ENCODE measurements around the gene C1orf105.

Gene C1orf105

GRCh38 chr1:172453607-172454006 is 33.1 kb downstream of the C1orf105 start:
- H3K9ac ChIP-seq (ENCODE audit: low read length), result no peak overlapping the region
- no peaks in the 10 kb centered on the region for H3K27me3 ChIP-seq (ENCODE audit: control insufficient read depth, insufficient read depth, low read length)
- no peak overlapping the region for H3K4me3 ChIP-seq (ENCODE audit: low read length)
- H3K36me3 ChIP-seq (ENCODE audit: control insufficient read depth, insufficient read depth, low read length), result no peaks in the 10 kb centered on the region
- no peaks in the 10 kb centered on the region for H3K4me1 ChIP-seq (ENCODE audit: control insufficient read depth, insufficient read depth, low read length)
- H3K27ac ChIP-seq (ENCODE audit: low read depth, low read length), result no peak overlapping the region

- no peaks in the 10 kb centered on the region for H3K36me3 ChIP-seq (ENCODE audit: control insufficient read depth, insufficient read depth, low read length)
- no peak overlapping the region for H3K4me3 ChIP-seq (ENCODE audit: low read length)
- no peaks in the 10 kb centered on the region for H3K27me3 ChIP-seq (ENCODE audit: control insufficient read depth, insufficient read depth, low read length)
- no peak overlapping the region for H3K9ac ChIP-seq (ENCODE audit: low read length)
- H3K4me1 ChIP-seq (ENCODE audit: control insufficient read depth, insufficient read depth, low read length), result no peaks in the 10 kb centered on the region
- no peak overlapping the region for H3K27ac ChIP-seq (ENCODE audit: low read depth, low read length)
Measured at GRCh38 chr1:172455451-172455850, 35.0 kb downstream of the C1orf105 start.

GRCh38 chr1:172456344-172456769 is 35.9 kb downstream of the C1orf105 start:
- no peaks in the 10 kb centered on the region for H3K27me3 ChIP-seq (ENCODE audit: control insufficient read depth, insufficient read depth, low read length)
- H3K27ac ChIP-seq (ENCODE audit: low read depth, low read length), result no peak overlapping the region
- H3K36me3 ChIP-seq (ENCODE audit: control insufficient read depth, insufficient read depth, low read length), result no peaks in the 10 kb centered on the region
- no peak overlapping the region for H3K4me3 ChIP-seq (ENCODE audit: low read length)
- no peak overlapping the region for H3K9ac ChIP-seq (ENCODE audit: low read length)
- H3K4me1 ChIP-seq (ENCODE audit: control insufficient read depth, insufficient read depth, low read length), result no peaks in the 10 kb centered on the region

GRCh38 chr1:172457479-172458130 is 37.1 kb downstream of the C1orf105 start:
- Histone ChIP-seq H3K9ac (ENCODE audit: low read length) (no peak overlapping the region), H3K27me3 (ENCODE audit: control insufficient read depth, insufficient read depth, low read length) (no peaks in the 10 kb centered on the region), H3K27ac (ENCODE audit: low read depth, low read length) (no peak overlapping the region), H3K4me1 (ENCODE audit: control insufficient read depth, insufficient read depth, low read length) (no peaks in the 10 kb centered on the region), H3K36me3 (ENCODE audit: control insufficient read depth, insufficient read depth, low read length) (no peaks in the 10 kb centered on the region), H3K4me3 (ENCODE audit: low read length) (no peak overlapping the region)

- Histone ChIP-seq H3K4me1 (ENCODE audit: control insufficient read depth, insufficient read depth, low read length) (no peaks in the 10 kb centered on the region), H3K27me3 (ENCODE audit: control insufficient read depth, insufficient read depth, low read length) (no peaks in the 10 kb centered on the region), H3K36me3 (ENCODE audit: control insufficient read depth, insufficient read depth, low read length) (no peaks in the 10 kb centered on the region), H3K9ac (ENCODE audit: low read length) (no peak overlapping the region), H3K4me3 (ENCODE audit: low read length) (no peak overlapping the region), H3K27ac (ENCODE audit: low read depth, low read length) (no peak overlapping the region)
Measured at GRCh38 chr1:172460177-172460576, 39.7 kb downstream of the C1orf105 start.

- H3K9ac ChIP-seq (ENCODE audit: low read length), result no peak overlapping the region
- H3K36me3 ChIP-seq (ENCODE audit: control insufficient read depth, insufficient read depth, low read length), result no peaks in the 10 kb centered on the region
- no peak overlapping the region for H3K4me3 ChIP-seq (ENCODE audit: low read length)
- H3K27ac ChIP-seq (ENCODE audit: low read depth, low read length), result no peak overlapping the region
- no peaks in the 10 kb centered on the region for H3K27me3 ChIP-seq (ENCODE audit: control insufficient read depth, insufficient read depth, low read length)
- no peaks in the 10 kb centered on the region for H3K4me1 ChIP-seq (ENCODE audit: control insufficient read depth, insufficient read depth, low read length)
Measured at GRCh38 chr1:172460887-172461315, 40.4 kb downstream of the C1orf105 start.

- Histone ChIP-seq H3K27me3 (ENCODE audit: control insufficient read depth, insufficient read depth, low read length) (no peaks in the 10 kb centered on the region), H3K36me3 (ENCODE audit: control insufficient read depth, insufficient read depth, low read length) (no peaks in the 10 kb centered on the region), H3K4me3 (ENCODE audit: low read length) (no peak overlapping the region), H3K9ac (ENCODE audit: low read length) (no peak overlapping the region), H3K27ac (ENCODE audit: low read depth, low read length) (no peak overlapping the region), H3K4me1 (ENCODE audit: control insufficient read depth, insufficient read depth, low read length) (no peaks in the 10 kb centered on the region)
Measured at GRCh38 chr1:172465617-172466016, 45.1 kb downstream of the C1orf105 start.

- no peaks in the 10 kb centered on the region for H3K4me1 ChIP-seq (ENCODE audit: control insufficient read depth, insufficient read depth, low read length)
- H3K9ac ChIP-seq (ENCODE audit: low read length), result no peak overlapping the region
- no peaks in the 10 kb centered on the region for H3K27me3 ChIP-seq (ENCODE audit: control insufficient read depth, insufficient read depth, low read length)
- no peak overlapping the region for H3K27ac ChIP-seq (ENCODE audit: low read depth, low read length)
- no peak overlapping the region for H3K4me3 ChIP-seq (ENCODE audit: low read length)
- no peaks in the 10 kb centered on the region for H3K36me3 ChIP-seq (ENCODE audit: control insufficient read depth, insufficient read depth, low read length)
Measured at GRCh38 chr1:172466795-172467407, 46.4 kb downstream of the C1orf105 start.

GRCh38 chr1:172467446-172467845 is 47.0 kb downstream of the C1orf105 start:
- Histone ChIP-seq H3K4me1 (ENCODE audit: control insufficient read depth, insufficient read depth, low read length) (no peaks in the 10 kb centered on the region), H3K36me3 (ENCODE audit: control insufficient read depth, insufficient read depth, low read length) (no peaks in the 10 kb centered on the region), H3K27me3 (ENCODE audit: control insufficient read depth, insufficient read depth, low read length) (no peaks in the 10 kb centered on the region), H3K4me3 (ENCODE audit: low read length) (no peak overlapping the region), H3K27ac (ENCODE audit: low read depth, low read length) (no peak overlapping the region), H3K9ac (ENCODE audit: low read length) (no peak overlapping the region)

GRCh38 chr1:172468296-172468695 is 47.8 kb downstream of the C1orf105 start:
- Histone ChIP-seq H3K27me3 (ENCODE audit: control insufficient read depth, insufficient read depth, low read length) (no peaks in the 10 kb centered on the region), H3K4me1 (ENCODE audit: control insufficient read depth, insufficient read depth, low read length) (no peaks in the 10 kb centered on the region), H3K27ac (ENCODE audit: low read depth, low read length) (no peak overlapping the region), H3K4me3 (ENCODE audit: low read length) (no peak overlapping the region), H3K9ac (ENCODE audit: low read length) (no peak overlapping the region), H3K36me3 (ENCODE audit: control insufficient read depth, insufficient read depth, low read length) (no peaks in the 10 kb centered on the region)

GRCh38 chr1:172469717-172470116 is 49.2 kb downstream of the C1orf105 start:
- no peak overlapping the region for H3K4me3 ChIP-seq (ENCODE audit: low read length)
- no peaks in the 10 kb centered on the region for H3K27me3 ChIP-seq (ENCODE audit: control insufficient read depth, insufficient read depth, low read length)
- no peaks in the 10 kb centered on the region for H3K4me1 ChIP-seq (ENCODE audit: control insufficient read depth, insufficient read depth, low read length)
- no peaks in the 10 kb centered on the region for H3K36me3 ChIP-seq (ENCODE audit: control insufficient read depth, insufficient read depth, low read length)
- H3K9ac ChIP-seq (ENCODE audit: low read length), result no peak overlapping the region
- H3K27ac ChIP-seq (ENCODE audit: low read depth, low read length), result no peak overlapping the region

GRCh38 chr1:172470149-172470548 is 49.7 kb downstream of the C1orf105 start:
- Histone ChIP-seq H3K27ac (ENCODE audit: low read depth, low read length) (no peak overlapping the region), H3K9ac (ENCODE audit: low read length) (no peak overlapping the region), H3K27me3 (ENCODE audit: control insufficient read depth, insufficient read depth, low read length) (no peaks in the 10 kb centered on the region), H3K36me3 (ENCODE audit: control insufficient read depth, insufficient read depth, low read length) (no peaks in the 10 kb centered on the region), H3K4me1 (ENCODE audit: control insufficient read depth, insufficient read depth, low read length) (no peaks in the 10 kb centered on the region), H3K4me3 (ENCODE audit: low read length) (no peak overlapping the region)

- Histone ChIP-seq H3K27me3 (ENCODE audit: control insufficient read depth, insufficient read depth, low read length) (no peaks in the 10 kb centered on the region), H3K9ac (ENCODE audit: low read length) (no peak overlapping the region), H3K4me1 (ENCODE audit: control insufficient read depth, insufficient read depth, low read length) (no peaks in the 10 kb centered on the region), H3K27ac (ENCODE audit: low read depth, low read length) (no peak overlapping the region), H3K4me3 (ENCODE audit: low read length) (no peak overlapping the region), H3K36me3 (ENCODE audit: control insufficient read depth, insufficient read depth, low read length) (no peaks in the 10 kb centered on the region)
Measured at GRCh38 chr1:172471666-172472065, 51.2 kb downstream of the C1orf105 start.
